B cell (primary cell): ENCODE measurements around the gene PCK1. TPM values are rescaled to one million over a fixed set of nuclear protein-coding genes. Genes with fewer than 3 reads are reported as not detected.

Experiments
- ATAC-seq: fragments of 200-7000 bp; cut with Tn5 transposase; one replicate; pipeline ENCODE4 v1.10.0; 2021; ENCODE audit warnings: low read depth, mild to moderate bottlenecking, moderate number of reproducible peaks, moderate library complexity
- CTCF ChIA-PET: fragments of 350-600 bp; sonication (Branson Sonifier 250); formaldehyde crosslinking; loops from one replicate; lab custom pipeline; 2021; ENCODE audit warnings: antibody characterized with exemption, inconsistent platforms; lab: Charles Lee
- POLR2A ChIA-PET: fragments of 350-600 bp; sonication (Branson Sonifier 250); formaldehyde crosslinking; loops from one replicate; lab custom pipeline; 2021; ENCODE audit warnings: antibody characterized with exemption; lab: Charles Lee
- DNase-seq: peaks from one replicate; pipeline ENCODE4 v3.0.0; 2013
- H2AFZ ChIP-seq: 2 replicates; pipeline ENCODE4 v1.6.1; 2012; ENCODE audit warnings: mild to moderate bottlenecking, low read depth, low read length; ENCODE audit not compliant: insufficient read depth, poor library complexity, severe bottlenecking
- H3K27ac ChIP-seq, 2 donors: 1 replicate in 1 of 2; 2 replicates in 1 of 2; pipeline ENCODE4 v1.5.1; 2012 to 2013; ENCODE audit warnings: low read length in 2 of 2, mild to moderate bottlenecking in 2 of 2, moderate library complexity in 1 of 2
- H3K27me3 ChIP-seq, 4 experiments: fragments of 200-600 bp in 1 of 4; sonication (generic) in 1 of 4; replicated peaks in 1 of 4; 1 replicate in 2 of 4; 2 replicates in 2 of 4; pipeline versions ENCODE4 v1.6.1 to v1.7.0; 2013 to 2016; ENCODE audit warnings: low read length in 3 of 4, mild to moderate bottlenecking in 2 of 4, mixed read lengths in 1 of 4, moderate library complexity in 1 of 4; ENCODE audit not compliant: insufficient read depth in 4 of 4, control insufficient read depth in 3 of 4; ENCODE audit errors: control extremely low read depth in 1 of 4
- H3K36me3 ChIP-seq, 2 experiments: replicated peaks in 1 of 2; 1 replicate in 1 of 2; 2 replicates in 1 of 2; pipeline versions ENCODE4 v1.6.1 to v1.7.1; 2013; ENCODE audit warnings: low read length in 1 of 2; ENCODE audit not compliant: insufficient read depth in 2 of 2, control insufficient read depth in 1 of 2; ENCODE audit errors: control extremely low read depth in 1 of 2, extremely low read depth in 1 of 2
- H3K4me1 ChIP-seq, 2 donors: fragments of 200-600 bp in 1 of 2; sonication (generic) in 1 of 2; 1 replicate in 1 of 2; 2 replicates in 1 of 2; pipeline versions ENCODE4 v1.5.1 to v1.6.1; 2013 to 2017; ENCODE audit warnings: low read length in 2 of 2; ENCODE audit not compliant: control insufficient read depth in 2 of 2, insufficient read depth in 2 of 2
- H3K4me2 ChIP-seq: replicated peaks from 2 replicates; pipeline ENCODE3; 2012; ENCODE audit warnings: mild to moderate bottlenecking, low read depth, low read length; ENCODE audit not compliant: poor library complexity, severe bottlenecking
- H3K4me3 ChIP-seq, 5 experiments: fragments of 200-600 bp in 1 of 5; sonication (generic) in 1 of 5; 1 replicate in 3 of 5; 2 replicates in 2 of 5; pipeline versions ENCODE4 v1.5.1 to v1.7.0; 2011 to 2016; ENCODE audit warnings: low read length in 4 of 5, mild to moderate bottlenecking in 4 of 5, low read depth in 2 of 5, control low read depth in 1 of 5, moderate library complexity in 1 of 5; ENCODE audit not compliant: insufficient read depth in 1 of 5; ENCODE audit errors: control extremely low read depth in 1 of 5, extremely low read depth in 1 of 5
- H3K79me2 ChIP-seq: fragments of 200-600 bp; sonication (generic); one replicate; pipeline ENCODE4 v1.6.0; 2016; ENCODE audit warnings: low read length; ENCODE audit not compliant: control insufficient read depth, insufficient read depth
- H3K9ac ChIP-seq: fragments of 200-600 bp; sonication (generic); 2 replicates; pipeline ENCODE4 v1.6.1; 2017; ENCODE audit warnings: mild to moderate bottlenecking, low read length, moderate library complexity
- H3K9me3 ChIP-seq, 3 donors: one replicate each; pipeline versions ENCODE4 v1.6.1 to v1.7.1; 2013; ENCODE audit warnings: low read length in 2 of 3; ENCODE audit not compliant: control insufficient read depth in 2 of 3, insufficient read depth in 1 of 3; ENCODE audit errors: control extremely low read depth in 1 of 3
- H4K20me1 ChIP-seq: 2 replicates; pipeline ENCODE4 v1.6.0; 2012; ENCODE audit warnings: mild to moderate bottlenecking, low read length; ENCODE audit not compliant: insufficient read depth, control insufficient read depth, poor library complexity, severe bottlenecking
- H3K27ac Mint-ChIP-seq: one replicate; pipeline ENCODE4 v1.8.0; 2021; ENCODE audit warnings: mixed read lengths
- H3K27me3 Mint-ChIP-seq: one replicate; pipeline ENCODE4 v1.8.0; 2021; ENCODE audit warnings: mixed read lengths
- H3K4me1 Mint-ChIP-seq: one replicate; pipeline ENCODE4 v1.8.0; 2021; ENCODE audit warnings: mixed read lengths
- H3K4me3 Mint-ChIP-seq: one replicate; pipeline ENCODE4 v1.8.0; 2021; ENCODE audit warnings: mixed read lengths
- H3K9me3 Mint-ChIP-seq: one replicate; pipeline ENCODE4 v1.8.0; 2022; ENCODE audit warnings: mixed read lengths; ENCODE audit not compliant: insufficient read depth
- CTCF ChIP-seq: fragments of 200-600 bp; IDR thresholded peaks from one replicate; pipeline ENCODE4 v1.8.0; 2022; ENCODE audit warnings: antibody characterized with exemption, mild to moderate bottlenecking
- EZH2 ChIP-seq: IDR thresholded peaks from 2 replicates; pipeline ENCODE4 v1.6.1; 2012; ENCODE audit warnings: borderline replicate concordance, low read depth, mild to moderate bottlenecking, moderate library complexity, low read length; ENCODE audit not compliant: insufficient read depth, poor library complexity, severe bottlenecking
- WGBS: methylation state at CpG from one replicate; pipeline ENCODE4 v1.1.5; 2013; ENCODE audit warnings: missing lambda C conversion rate; ENCODE audit not compliant: insufficient coverage; 5-methylcytosine and 5-hydroxymethylcytosine counted together
- intact Hi-C: fragments of 100-400 bp; cut with micrococcal nuclease; formaldehyde crosslinking; loops from one replicate; pipeline ENCODE4 v1.10.0; 2022
- polyA plus RNA-seq: library from polyadenylated mRNA; depleted of rRNA; stranded (reverse); fragments of >200 nt; gene quantifications from 2 replicates; pipeline ENCODE4 v1.2.3, GENCODE V29; 2012
- total RNA-seq, 2 donors: library from RNA; stranded (reverse); fragments of 120-200 nt in 1 of 2; gene quantifications; 1 replicate in 1 of 2; 2 replicates in 1 of 2; pipeline versions ENCODE4 v1.2.3 to v1.2.4, GENCODE V29; 2013 to 2022

The PCK1 gene
- total and polyA plus RNA-seq, 2 donors (not counting 1 experiment from before 2014, with no cell fraction given), result not detected

- Histone ChIP-seq H3K27ac (no peak overlapping the region), H3K9me3 (peaks cover 0 to 6% (median 4%) of the 10 kb centered on the region in 3 donors), H3K9ac (no peak overlapping the region), H3K4me1 (no peaks in the 10 kb centered on the region), H3K79me2 (no peaks in the 10 kb centered on the region), H3K27me3 (peaks cover 0 to 10% (median 3%) of the 10 kb centered on the region in 4 experiments), H3K4me3 (no peak overlapping the region), H3K4me2 (no peak overlapping the region), H4K20me1 (no peaks in the 10 kb centered on the region), H3K36me3 (no peaks in the 10 kb centered on the region), H2AFZ (no peak overlapping the region)
- Mint-ChIP-seq H3K9me3 (no peaks in the 10 kb centered on the region), H3K27me3 (peaks cover 63% of the 10 kb centered on the region), H3K4me3 (no peak overlapping the region), H3K27ac (no peak overlapping the region), H3K4me1 (no peaks in the 10 kb centered on the region)
- DNase-seq (no peak), ATAC-seq (no peak)
- TF ChIP-seq EZH2, result no peak
- no peak for TF ChIP-seq CTCF
- WGBS, result 94% methylated on average over 11 of the region's 12 CpGs
- ChIA-PET CTCF (no interaction called here), POLR2A (no interaction called here)
- intact Hi-C loops, result no loop called here
Measured at GRCh38 chr20:57539889-57540288, 21.0 kb upstream of the PCK1 start.

GRCh38 chr20:57540890-57541580 is 19.9 kb upstream of the PCK1 start:
- Histone ChIP-seq H3K9me3 (peaks cover 0 to 6% (median 4%) of the 10 kb centered on the region in 3 donors), H3K4me1 (no peaks in the 10 kb centered on the region), H3K27me3 (peaks cover 0 to 13% (median 4%) of the 10 kb centered on the region in 4 experiments), H3K79me2 (no peaks in the 10 kb centered on the region), H3K36me3 (no peaks in the 10 kb centered on the region), H3K27ac (no peak overlapping the region), H3K9ac (no peak overlapping the region), H3K4me2 (no peak overlapping the region), H2AFZ (no peak overlapping the region), H3K4me3 (no peak overlapping the region), H4K20me1 (no peaks in the 10 kb centered on the region)
- Mint-ChIP-seq H3K27ac (no peak overlapping the region), H3K4me3 (no peak overlapping the region), H3K4me1 (no peaks in the 10 kb centered on the region), H3K27me3 (peaks cover 59% of the 10 kb centered on the region), H3K9me3 (no peaks in the 10 kb centered on the region)
- DNase-seq, result no peak
- POLR2A ChIA-PET, result no interaction called here
- ATAC-seq, result no peak
- CTCF ChIA-PET, result no interaction called here
- WGBS, result 90% methylated on average over 16 of the region's 17 CpGs
- TF ChIP-seq CTCF (no peak), EZH2 (no peak)
- intact Hi-C loops, result no loop called here
